Liver (tissue), 9 donors: ENCODE results near the gene NDUFS7. TPM values are rescaled to one million over a fixed set of nuclear protein-coding genes. Genes with fewer than 3 reads are reported as not detected.

Source experiments
- DNase-seq: peaks from one replicate; pipeline ENCODE4 v3.0.0-alpha.2; 2017; ENCODE audit warnings: low spot score
- H3K27ac ChIP-seq, 2 donors: one replicate each; pipeline ENCODE4 v1.7.0; 2013; ENCODE audit warnings: inconsistent platforms in 2 of 2, low read length in 2 of 2, control low read depth in 1 of 2, low read depth in 1 of 2, mild to moderate bottlenecking in 1 of 2
- H3K27me3 ChIP-seq, 4 donors: one replicate each; pipeline versions ENCODE4 v1.6.1 to v1.7.0; 2013; ENCODE audit warnings: low read length in 3 of 4, inconsistent platforms in 1 of 4, mild to moderate bottlenecking in 1 of 4, moderate library complexity in 1 of 4; ENCODE audit not compliant: control insufficient read depth in 4 of 4, insufficient read depth in 4 of 4
- H3K36me3 ChIP-seq, 4 donors: one replicate each; pipeline versions ENCODE4 v1.6.1 to v1.7.0; 2013; ENCODE audit warnings: low read length in 3 of 4, mild to moderate bottlenecking in 3 of 4, low read depth in 1 of 4, moderate library complexity in 1 of 4; ENCODE audit not compliant: control insufficient read depth in 4 of 4, insufficient read depth in 3 of 4
- H3K4me1 ChIP-seq, 4 donors: one replicate each; pipeline versions ENCODE4 v1.6.1 to v1.7.0; 2013; ENCODE audit warnings: low read length in 3 of 4, mild to moderate bottlenecking in 3 of 4, moderate library complexity in 1 of 4; ENCODE audit not compliant: control insufficient read depth in 4 of 4, insufficient read depth in 4 of 4
- H3K4me3 ChIP-seq, 3 donors: one replicate each; pipeline versions ENCODE4 v1.6.1 to v1.7.0; 2013; ENCODE audit warnings: low read length in 3 of 3, control low read depth in 1 of 3, low read depth in 1 of 3, mild to moderate bottlenecking in 1 of 3
- H3K9ac ChIP-seq, 2 donors: one replicate each; pipeline ENCODE4 v1.7.0; 2013; ENCODE audit warnings: low read length in 2 of 2, mild to moderate bottlenecking in 2 of 2, moderate library complexity in 2 of 2, control low read depth in 1 of 2, low read depth in 1 of 2
- H3K9me3 ChIP-seq, 4 donors: one replicate each; pipeline versions ENCODE4 v1.6.1 to v1.7.0; 2013; ENCODE audit warnings: low read length in 3 of 4; ENCODE audit not compliant: control insufficient read depth in 4 of 4
- ATF3 ChIP-seq: IDR thresholded peaks from 2 replicates; pipeline ENCODE4 v1.6.1; 2016; ENCODE audit warnings: antibody characterized with exemption
- CTCF ChIP-seq: fragments of 150-350 bp; IDR thresholded peaks from 2 replicates; pipeline ENCODE4 v1.5.1; 2017; ENCODE audit warnings: improper control_type of control experiment, low read depth, low read length; ENCODE audit not compliant: missing input control
- EGR1 ChIP-seq, 2 donors: IDR thresholded peaks; 2 replicates each; pipeline ENCODE4 v1.6.1; 2016 to 2018; ENCODE audit warnings: antibody characterized with exemption in 2 of 2, low read depth in 2 of 2
- FOXA1 ChIP-seq: IDR thresholded peaks from 2 replicates; pipeline ENCODE4 v1.6.1; 2016; ENCODE audit warnings: antibody characterized with exemption
- FOXA2 ChIP-seq: IDR thresholded peaks from 2 replicates; pipeline ENCODE4 v1.6.1; 2016; ENCODE audit warnings: antibody characterized with exemption
- GABPA ChIP-seq, 2 donors: IDR thresholded peaks in 1 of 2; conservative IDR thresholded peaks in 1 of 2; 2 replicates each; pipeline ENCODE4 v1.6.1; 2016; ENCODE audit warnings: antibody characterized with exemption in 2 of 2, mild to moderate bottlenecking in 1 of 2, moderate library complexity in 1 of 2
- HNF4A ChIP-seq, 2 donors: conservative IDR thresholded peaks; 2 replicates each; pipeline ENCODE4 v1.6.1; 2016; ENCODE audit warnings: antibody characterized with exemption in 2 of 2, mild to moderate bottlenecking in 2 of 2
- HNF4G ChIP-seq: IDR thresholded peaks from 2 replicates; pipeline ENCODE4 v1.6.1; 2016; ENCODE audit warnings: antibody characterized with exemption
- JUND ChIP-seq, 2 donors: IDR thresholded peaks; 2 replicates each; pipeline ENCODE4 v1.6.1; 2016; ENCODE audit warnings: antibody characterized with exemption in 2 of 2
- RAD21 ChIP-seq, 2 donors: IDR thresholded peaks; 2 replicates each; pipeline ENCODE4 v1.6.1; 2016; ENCODE audit warnings: antibody characterized with exemption in 2 of 2, mild to moderate bottlenecking in 2 of 2
- REST ChIP-seq: IDR thresholded peaks from 2 replicates; pipeline ENCODE4 v1.6.1; 2016; ENCODE audit warnings: antibody characterized with exemption, mild to moderate bottlenecking
- RXRA ChIP-seq, 2 donors: IDR thresholded peaks; 2 replicates each; pipeline ENCODE4 v1.6.1; 2017 to 2018; ENCODE audit warnings: antibody characterized with exemption in 2 of 2, mild to moderate bottlenecking in 1 of 2
- SP1 ChIP-seq: IDR thresholded peaks from 2 replicates; pipeline ENCODE4 v1.6.1; 2018; ENCODE audit warnings: antibody characterized with exemption, mild to moderate bottlenecking
- TAF1 ChIP-seq: conservative IDR thresholded peaks from 2 replicates; pipeline ENCODE4 v1.6.1; 2016; ENCODE audit warnings: antibody characterized with exemption, mild to moderate bottlenecking
- YY1 ChIP-seq: IDR thresholded peaks from 2 replicates; pipeline ENCODE4 v1.6.1; 2016; ENCODE audit warnings: antibody characterized with exemption, mild to moderate bottlenecking
- ZBTB33 ChIP-seq: IDR thresholded peaks from 2 replicates; pipeline ENCODE4 v1.6.1; 2016; ENCODE audit warnings: antibody characterized with exemption
- WGBS: extraction: QIAGEN DNeasy Blood & Tissue Kit; methylation state at CpG from one replicate; pipeline ENCODE4 v1.1.7; 2013; 5-methylcytosine and 5-hydroxymethylcytosine counted together
- polyA plus RNA-seq, 2 donors: library from polyadenylated mRNA; stranded (reverse) in 1 of 2; unstranded in 1 of 2; fragments of 200-250 nt in 1 of 2; fragments of >200 nt in 1 of 2; fragmentation: Nextera tagmentation in 1 of 2; extraction: Ambion mirVana in 1 of 2; gene quantifications; one replicate each; pipeline versions ENCODE4 v1.2.1 to v1.2.3, GENCODE V29; 2013 to 2015
- total RNA-seq, 2 donors: library from RNA; depleted of rRNA; stranded (reverse); fragments of >200 nt; gene quantifications; one replicate each; pipeline ENCODE4 v1.2.3, GENCODE V29; 2014
- TF ChIP-seq, protein P1 (sequence below): IDR thresholded peaks from 2 replicates; pipeline ENCODE4 v1.6.1; 2016; ENCODE audit warnings: antibody characterized with exemption
- donor health status: healthy.
- donor health status: healthy.
- donor health status: healthy.
- donor health status: healthy.
- donor health status: healthy.

The NDUFS7 gene
- total and polyA plus RNA-seq, 4 donors, result 54.4 to 185 (median 128) TPM

DNA sequence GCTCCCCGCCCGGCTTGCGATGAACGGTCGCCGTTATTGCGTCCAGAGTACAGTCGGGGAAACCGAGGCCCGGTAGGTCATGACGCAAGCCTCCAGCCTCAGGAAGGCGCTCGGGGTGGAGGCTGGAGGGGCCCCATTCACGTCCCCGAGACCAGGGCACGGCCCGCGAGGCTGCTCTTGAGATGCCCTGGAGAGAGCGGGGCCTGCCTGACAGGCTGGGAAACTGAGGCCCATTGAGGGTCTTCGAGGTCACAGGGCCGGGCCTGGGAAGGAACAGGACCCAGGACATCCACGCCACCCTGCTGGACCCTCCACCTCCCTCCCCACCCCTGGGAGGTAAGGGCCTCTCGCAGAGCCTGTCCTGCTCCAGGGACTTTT, 367 bp downstream of the NDUFS7 start:
- Histone ChIP-seq H3K27ac (peak overlapping the region; percentile 71 to 93), H3K27me3 (no peaks in the 10 kb centered on the region), H3K9ac (peak overlapping the region; percentile 71 to 95), H3K9me3 (no peaks in the 10 kb centered on the region), H3K36me3 (peaks cover 3 to 11% (median 5%) of the 10 kb centered on the region in 4 donors), H3K4me3 (peak overlapping the region; percentile 80 to 95 (median 89)), H3K4me1 (peaks cover 3 to 25% (median 12%) of the 10 kb centered on the region in 4 donors)
- no peak for TF ChIP-seq CTCF
- TF ChIP-seq HNF4A (conservative IDR thresholded peaks at IDR 0.05), result no peak
- TF ChIP-seq GABPA (IDR thresholded peaks at IDR 0.05 in 1 of 2, conservative IDR thresholded peaks at IDR 0.05 in 1 of 2), result no peak
- no peak for TF ChIP-seq EGR1 (IDR thresholded peaks at IDR 0.05; ENCODE audit: low read depth in 2 of 2)
- no peak for TF ChIP-seq SP1
- TF ChIP-seq TAF1, result no peak
- no peak for TF ChIP-seq REST
- no peak for TF ChIP-seq FOXA2
- TF ChIP-seq ZBTB33, result no peak
- TF ChIP-seq YY1, result no peak
- no peak for TF ChIP-seq ATF3
- TF ChIP-seq FOXA1, result no peak
- TF ChIP-seq, protein P1, sequence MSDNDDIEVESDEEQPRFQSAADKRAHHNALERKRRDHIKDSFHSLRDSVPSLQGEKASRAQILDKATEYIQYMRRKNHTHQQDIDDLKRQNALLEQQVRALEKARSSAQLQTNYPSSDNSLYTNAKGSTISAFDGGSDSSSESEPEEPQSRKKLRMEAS, result no peak
- no peak for TF ChIP-seq HNF4G
- no peak for TF ChIP-seq JUND (IDR thresholded peaks at IDR 0.05)
- no peak for TF ChIP-seq RAD21 (IDR thresholded peaks at IDR 0.05)
- TF ChIP-seq RXRA (IDR thresholded peaks at IDR 0.05), result no peak
- under 1% methylated on average over 23 of the region's 23 CpGs for WGBS
- no peak for DNase-seq
